SK-N-SH (cell line): ENCODE measurements around the gene FRRS1. TPM values are rescaled to one million over a fixed set of nuclear protein-coding genes. Genes with fewer than 3 reads are reported as not detected.

Experiments
- CTCF ChIA-PET: fragments of 300-600, 350-600 bp; formaldehyde crosslinking; extraction: SDS; loops from one replicate; lab custom pipeline; 2021; lab: Yijun Ruan, JAX
- POLR2A ChIA-PET: fragments of 350-600 bp; sonication (Branson Sonifier 250); formaldehyde crosslinking; extraction: SDS; loops from one replicate; lab custom pipeline; 2020; ENCODE audit warnings: antibody characterized with exemption, inconsistent platforms; lab: Yijun Ruan, JAX
- DNase-seq: peaks from one replicate; pipeline ENCODE4 v3.0.0; 2012
- H2AFZ ChIP-seq: fragments of 200-600 bp; sonication (generic); 2 replicates; pipeline ENCODE4 v1.8.1; 2016; ENCODE audit warnings: antibody characterized with exemption, mild to moderate bottlenecking, low read depth
- H3F3A ChIP-seq: fragments of 200-600 bp; sonication (generic); replicated peaks from 2 replicates; pipeline ENCODE3; 2016; ENCODE audit warnings: antibody characterized with exemption, mild to moderate bottlenecking; ENCODE audit not compliant: insufficient read depth
- H3K27ac ChIP-seq, 2 experiments: fragments of 200-500 bp in 1 of 2; fragments of 200-600 bp in 1 of 2; sonication (Bioruptor generic) in 1 of 2; sonication (generic), shearing (Covaris generic) in 1 of 2; 2 replicates each; pipeline versions ENCODE4 v1.5.1 to v1.6.1; 2014 to 2016; ENCODE audit warnings: low read depth in 2 of 2, inconsistent platforms in 1 of 2, low read length in 1 of 2, mild to moderate bottlenecking in 1 of 2, mixed read lengths in 1 of 2
- H3K27me3 ChIP-seq: fragments of 200-600 bp; sonication (generic), shearing (Covaris generic); 2 replicates; pipeline ENCODE4 v1.6.1; 2016; ENCODE audit warnings: mixed run types; ENCODE audit not compliant: insufficient read depth
- H3K36me3 ChIP-seq, 2 experiments: fragments of 200-500 bp in 1 of 2; fragments of 200-600 bp in 1 of 2; sonication (Bioruptor generic) in 1 of 2; sonication (generic) in 1 of 2; replicated peaks in 1 of 2; 2 replicates each; pipeline versions ENCODE3 to v1.5.1; 2014 to 2016; ENCODE audit warnings: low read length in 1 of 2, mild to moderate bottlenecking in 1 of 2; ENCODE audit not compliant: insufficient read depth in 2 of 2, control insufficient read depth in 1 of 2
- H3K4me1 ChIP-seq, 2 experiments: fragments of 200-500 bp in 1 of 2; fragments of 200-600 bp in 1 of 2; sonication (Bioruptor generic) in 1 of 2; sonication (generic), shearing (Covaris generic) in 1 of 2; 2 replicates each; pipeline versions ENCODE4 v1.5.1 to v1.6.1; 2014 to 2016; ENCODE audit warnings: low read depth in 1 of 2, low read length in 1 of 2, mixed run types in 1 of 2; ENCODE audit not compliant: insufficient read depth in 2 of 2, control insufficient read depth in 1 of 2
- H3K4me2 ChIP-seq: fragments of 200-600 bp; sonication (generic), shearing (Covaris generic); 2 replicates; pipeline ENCODE4 v1.6.1; 2017; ENCODE audit warnings: mixed run types
- H3K4me3 ChIP-seq, 2 experiments: fragments of 200-500 bp in 1 of 2; fragments of 200-600 bp in 1 of 2; sonication (Bioruptor generic) in 1 of 2; sonication (generic), shearing (Covaris generic) in 1 of 2; 2 replicates each; pipeline versions ENCODE4 v1.5.1 to v1.8.1; 2014 to 2016; ENCODE audit warnings: low read depth in 2 of 2, inconsistent platforms in 1 of 2, low read length in 1 of 2, mild to moderate bottlenecking in 1 of 2, mixed read lengths in 1 of 2, moderate library complexity in 1 of 2
- H3K79me2 ChIP-seq: fragments of 200-600 bp; sonication (generic); 2 replicates; pipeline ENCODE4 v1.8.1; 2017; ENCODE audit warnings: mild to moderate bottlenecking; ENCODE audit not compliant: insufficient read depth
- H3K9ac ChIP-seq: fragments of 200-600 bp; sonication (generic); 2 replicates; pipeline ENCODE4 v1.6.1; 2017; ENCODE audit warnings: mixed run types
- H3K9me2 ChIP-seq: fragments of 200-600 bp; sonication (generic); 2 replicates; pipeline ENCODE4 v1.6.1; 2017; ENCODE audit warnings: mixed run types
- H3K9me3 ChIP-seq: fragments of 200-600 bp; sonication (generic); 2 replicates; pipeline ENCODE4 v1.6.1; 2017; ENCODE audit warnings: mixed run types, mild to moderate bottlenecking, moderate library complexity
- H4K20me1 ChIP-seq: fragments of 200-600 bp; sonication (generic); 2 replicates; pipeline ENCODE4 v1.6.1; 2017; ENCODE audit warnings: mild to moderate bottlenecking, mixed run types; ENCODE audit not compliant: insufficient read depth
- CHD2 ChIP-seq: fragments of 150-350 bp; IDR thresholded peaks from 2 replicates; pipeline ENCODE4 v1.6.1; 2018; ENCODE audit warnings: low read length; ENCODE audit not compliant: partially characterized antibody
- CTCF ChIP-seq: fragments of 200-600 bp; sonication (generic); IDR thresholded peaks from 2 replicates; pipeline ENCODE4 v1.6.1; 2017; ENCODE audit warnings: antibody characterized with exemption, mild to moderate bottlenecking, moderate library complexity
- ELF1 ChIP-seq: IDR thresholded peaks from 2 replicates; pipeline ENCODE4 v1.4.0; 2012
- EP300 ChIP-seq, 2 experiments: IDR thresholded peaks; 2 replicates each; pipeline versions ENCODE4 v1.4.0 to v1.6.1; 2012; ENCODE audit warnings: borderline replicate concordance in 1 of 2, low read depth in 1 of 2, low read length in 1 of 2
- EZH2phosphoT487 ChIP-seq: fragments of 200-600 bp; sonication (generic); IDR thresholded peaks from 2 replicates; pipeline ENCODE4 v1.6.1; 2017; ENCODE audit warnings: low read depth, mixed run types, mild to moderate bottlenecking, antibody characterized with exemption, moderate library complexity, borderline replicate concordance
- FOXJ3 ChIP-seq: sonication (generic); formaldehyde crosslinking; IDR thresholded peaks from 2 replicates; pipeline ENCODE4 v1.5.1; 2020; ENCODE audit warnings: mild to moderate bottlenecking, missing genetic modification reagents
- GABPA ChIP-seq: IDR thresholded peaks from 2 replicates; pipeline ENCODE4 v1.4.0; 2012; ENCODE audit warnings: low read depth, mild to moderate bottlenecking
- JUND ChIP-seq: IDR thresholded peaks from 2 replicates; pipeline ENCODE4 v1.4.0; 2012
- MAX ChIP-seq: IDR thresholded peaks from 2 replicates; pipeline ENCODE4 v1.4.0; 2012; ENCODE audit warnings: low read depth
- NFIC ChIP-seq: IDR thresholded peaks from 2 replicates; pipeline ENCODE4 v1.4.0; 2012; ENCODE audit warnings: borderline replicate concordance
- NRF1 ChIP-seq: IDR thresholded peaks from 2 replicates; pipeline ENCODE4 v1.6.1; 2012; ENCODE audit warnings: low read depth, mild to moderate bottlenecking, low read length
- PBX3 ChIP-seq: IDR thresholded peaks from 2 replicates; pipeline ENCODE4; 2012
- RAD21 ChIP-seq: IDR thresholded peaks from 2 replicates; pipeline ENCODE4 v1.6.1; 2012; ENCODE audit warnings: mild to moderate bottlenecking, low read length
- RFX5 ChIP-seq: IDR thresholded peaks from 2 replicates; pipeline ENCODE4 v1.6.1; 2012; ENCODE audit warnings: mild to moderate bottlenecking, improper control_type of control experiment, low read length
- RXRA ChIP-seq: IDR thresholded peaks from 2 replicates; pipeline ENCODE4 v1.4.0; 2012; ENCODE audit warnings: low read depth, mild to moderate bottlenecking, borderline replicate concordance
- SIN3A ChIP-seq: IDR thresholded peaks from 2 replicates; pipeline ENCODE4 v1.6.1; 2012; ENCODE audit warnings: low read depth, mild to moderate bottlenecking, low read length, moderate library complexity, borderline replicate concordance
- SMC3 ChIP-seq: IDR thresholded peaks from 2 replicates; pipeline ENCODE4 v1.6.1; 2012; ENCODE audit warnings: low read depth, low read length, improper control_type of control experiment
- USF2 ChIP-seq: fragments of 150-350 bp; IDR thresholded peaks from 2 replicates; pipeline ENCODE4 v1.6.1; 2017; ENCODE audit warnings: antibody characterized with exemption, low read length, low read depth, borderline replicate concordance
- WGBS: methylation state at CpG from one replicate; pipeline ENCODE4 v1.1.6; 2017; ENCODE audit warnings: low lambda C conversion rate; 5-methylcytosine and 5-hydroxymethylcytosine counted together
- polyA plus RNA-seq, 3 experiments: library from polyadenylated mRNA; depleted of rRNA; stranded (reverse); fragments of >200 nt; gene quantifications; 2 replicates each; pipeline ENCODE4 v1.2.3, GENCODE V29; 2012

Gene FRRS1
- polyA plus RNA-seq, 1 of the 3 experiments (the other 2 are of a cell fraction), result 1.9 TPM

- 89% methylated on average over 1 of the region's 1 CpG for whole genome bisulfite sequencing
- Histone ChIP-seq H3F3A (peaks cover 27% of the 10 kb centered on the region), H3K36me3 (no peaks in the 10 kb centered on the region), H3K4me1 (peaks cover 0 to 25% of the 10 kb centered on the region in 2 experiments; a peak in 2 of 4 replicates), H3K9me3 (no peaks in the 10 kb centered on the region), H3K9me2 (no peaks in the 10 kb centered on the region), H3K27ac (no peak overlapping the region), H3K4me2 (no peak overlapping the region), H2AFZ (no peak overlapping the region), H4K20me1 (no peaks in the 10 kb centered on the region), H3K4me3 (no peak overlapping the region), H3K79me2 (no peaks in the 10 kb centered on the region), H3K27me3 (no peaks in the 10 kb centered on the region), H3K9ac (no peak overlapping the region)
- ChIA-PET POLR2A (no interaction called here), CTCF (interaction anchor here (0.5 to 1.0 kb wide), 2 partner anchors 20 to 1216 kb away, joined by 3 to 4 read pairs; no protein-coding TSS in a partner anchor)
- TF ChIP-seq CTCF, result no peak
- TF ChIP-seq GABPA, result no peak
- TF ChIP-seq EZH2phosphoT487, result no peak
- no peak for TF ChIP-seq ELF1
- no peak for TF ChIP-seq JUND
- TF ChIP-seq PBX3, result no peak
- TF ChIP-seq RAD21, result no peak
- TF ChIP-seq CHD2, result no peak
- TF ChIP-seq RXRA, result no peak
- no peak for TF ChIP-seq MAX
- TF ChIP-seq NFIC, result no peak
- no peak for TF ChIP-seq NRF1
- no peak for TF ChIP-seq FOXJ3
- no peak for TF ChIP-seq SIN3A
- no peak for TF ChIP-seq SMC3
- no peak for TF ChIP-seq RFX5
- DNase-seq, result no peak
Observed at GRCh38 chr1:99726407-99726806, 40.0 kb downstream of the FRRS1 start.

GRCh38 chr1:99725996-99726395, 40.4 kb downstream of the FRRS1 start:
- Histone ChIP-seq H3K79me2 (no peaks in the 10 kb centered on the region), H2AFZ (no peak overlapping the region), H3K9ac (no peak overlapping the region), H3K36me3 (no peaks in the 10 kb centered on the region), H3K9me2 (no peaks in the 10 kb centered on the region), H4K20me1 (no peaks in the 10 kb centered on the region), H3K4me1 (peaks cover 0 to 25% of the 10 kb centered on the region in 2 experiments; a peak in 2 of 4 replicates), H3K27ac (no peak overlapping the region), H3K4me3 (no peak overlapping the region), H3K9me3 (no peaks in the 10 kb centered on the region), H3K4me2 (no peak overlapping the region), H3K27me3 (no peaks in the 10 kb centered on the region), H3F3A (peaks cover 23% of the 10 kb centered on the region)
- ChIA-PET CTCF (no interaction called here), POLR2A (no interaction called here)
- no peak for DNase-seq
- WGBS, result 78% methylated on average over 4 of the region's 4 CpGs
- TF ChIP-seq EP300 (IDR thresholded peaks at IDR 0.05; ENCODE audit: borderline replicate concordance in 1 of 2, low read depth in 1 of 2, low read length in 1 of 2) (no peak), USF2 (no peak), RFX5 (no peak)
